ENCODE results near the gene DKC1.

DNA sequence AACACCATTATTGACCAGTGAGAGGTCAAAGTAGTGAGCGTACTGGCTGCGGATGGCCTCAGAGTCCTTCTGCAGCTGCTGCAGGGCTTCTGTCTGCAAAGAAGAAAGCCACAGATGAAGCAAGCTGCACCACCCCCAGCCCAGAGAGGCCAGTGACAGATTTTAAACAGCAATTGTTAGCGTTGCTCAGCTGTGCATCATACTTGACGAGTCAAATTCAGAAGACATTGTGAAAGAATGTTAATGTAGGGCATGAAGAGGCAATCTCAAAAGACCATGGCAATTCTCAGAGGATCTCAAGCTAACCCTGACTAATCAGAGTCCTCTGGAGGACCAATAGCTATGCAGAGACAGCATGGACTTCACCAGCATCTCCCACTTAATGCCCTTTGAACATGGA lies 16.6 kb downstream of the DKC1 start:
- TF ChIP-seq CTCF (conservative IDR thresholded peaks at IDR 0.05; ENCODE audit: low read depth in 2 of 2), result no peak
- TF ChIP-seq EZH2 (IDR thresholded peaks at IDR 0.05; ENCODE audit: low read depth, unreplicated experiment), result no peak
- TF ChIP-seq POLR2AphosphoS5 (IDR thresholded peaks at IDR 0.05; ENCODE audit: low read depth), result no peak
- TF ChIP-seq, protein P1, sequence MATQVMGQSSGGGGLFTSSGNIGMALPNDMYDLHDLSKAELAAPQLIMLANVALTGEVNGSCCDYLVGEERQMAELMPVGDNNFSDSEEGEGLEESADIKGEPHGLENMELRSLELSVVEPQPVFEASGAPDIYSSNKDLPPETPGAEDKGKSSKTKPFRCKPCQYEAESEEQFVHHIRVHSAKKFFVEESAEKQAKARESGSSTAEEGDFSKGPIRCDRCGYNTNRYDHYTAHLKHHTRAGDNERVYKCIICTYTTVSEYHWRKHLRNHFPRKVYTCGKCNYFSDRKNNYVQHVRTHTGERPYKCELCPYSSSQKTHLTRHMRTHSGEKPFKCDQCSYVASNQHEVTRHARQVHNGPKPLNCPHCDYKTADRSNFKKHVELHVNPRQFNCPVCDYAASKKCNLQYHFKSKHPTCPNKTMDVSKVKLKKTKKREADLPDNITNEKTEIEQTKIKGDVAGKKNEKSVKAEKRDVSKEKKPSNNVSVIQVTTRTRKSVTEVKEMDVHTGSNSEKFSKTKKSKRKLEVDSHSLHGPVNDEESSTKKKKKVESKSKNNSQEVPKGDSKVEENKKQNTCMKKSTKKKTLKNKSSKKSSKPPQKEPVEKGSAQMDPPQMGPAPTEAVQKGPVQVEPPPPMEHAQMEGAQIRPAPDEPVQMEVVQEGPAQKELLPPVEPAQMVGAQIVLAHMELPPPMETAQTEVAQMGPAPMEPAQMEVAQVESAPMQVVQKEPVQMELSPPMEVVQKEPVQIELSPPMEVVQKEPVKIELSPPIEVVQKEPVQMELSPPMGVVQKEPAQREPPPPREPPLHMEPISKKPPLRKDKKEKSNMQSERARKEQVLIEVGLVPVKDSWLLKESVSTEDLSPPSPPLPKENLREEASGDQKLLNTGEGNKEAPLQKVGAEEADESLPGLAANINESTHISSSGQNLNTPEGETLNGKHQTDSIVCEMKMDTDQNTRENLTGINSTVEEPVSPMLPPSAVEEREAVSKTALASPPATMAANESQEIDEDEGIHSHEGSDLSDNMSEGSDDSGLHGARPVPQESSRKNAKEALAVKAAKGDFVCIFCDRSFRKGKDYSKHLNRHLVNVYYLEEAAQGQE (IDR thresholded peaks at IDR 0.05; ENCODE audit: unreplicated experiment), result no peak
- TF ChIP-seq CREB1 (CRISPR knock-in tag; IDR thresholded peaks at IDR 0.05; ENCODE audit: low read depth), result no peak

Measured in GM23338 (cell line).